Measurements from ENCODE around the gene HSPB9. TPM values are rescaled to one million over a fixed set of nuclear protein-coding genes. Genes with fewer than 3 reads are reported as not detected.

HSPB9 gene
- total RNA-seq, 2 donors from 2014 or later, result 0.18 to 1.2 TPM

GRCh38 chr17:42159796-42160530 lies 37.4 kb downstream of the HSPB9 start:
- WGBS, result 71% methylated on average over 14 of the region's 14 CpGs
- no peaks in the 10 kb centered on the region for H3K4me1 ChIP-seq (replicated peaks)
- TF ChIP-seq POLR2AphosphoS5 (IDR thresholded peaks at IDR 0.05) (no peak), POLR2A (IDR thresholded peaks at IDR 0.05) (no peak), CTCF (IDR thresholded peaks at IDR 0.05) (no peak)
- no peaks in the 10 kb centered on the region for H3K9me3 ChIP-seq
- DNase-seq (ENCODE audit: low spot score), result no peak
- intact Hi-C loops (cut with DNase I), result no loop called here
- no peaks in the 10 kb centered on the region for H3K36me3 ChIP-seq
- H3K27me3 ChIP-seq (replicated peaks; ENCODE audit: insufficient read depth), result no peaks in the 10 kb centered on the region
- H3K27ac ChIP-seq, result no peak overlapping the region
- H3K4me3 ChIP-seq, result no peak overlapping the region

GRCh38 chr17:42160531-42160910 lies 37.9 kb downstream of the HSPB9 start:
- Histone ChIP-seq H3K4me3 (no peak overlapping the region), H3K9me3 (no peaks in the 10 kb centered on the region), H3K4me1 (replicated peaks) (no peaks in the 10 kb centered on the region), H3K27ac (no peak overlapping the region), H3K36me3 (no peaks in the 10 kb centered on the region), H3K27me3 (replicated peaks; ENCODE audit: insufficient read depth) (no peaks in the 10 kb centered on the region)
- 91% methylated on average over 7 of the region's 7 CpGs for WGBS
- TF ChIP-seq CTCF (IDR thresholded peaks at IDR 0.05) (no peak), POLR2A (IDR thresholded peaks at IDR 0.05) (no peak)
- intact Hi-C loops (cut with DNase I), result no loop called here
- no peak for DNase-seq (ENCODE audit: low spot score)

- Histone ChIP-seq H3K27ac (no peak overlapping the region), H3K9me3 (no peaks in the 10 kb centered on the region), H3K4me3 (no peak overlapping the region), H3K4me1 (replicated peaks) (no peaks in the 10 kb centered on the region), H3K27me3 (replicated peaks; ENCODE audit: insufficient read depth) (no peaks in the 10 kb centered on the region), H3K36me3 (no peaks in the 10 kb centered on the region)
- DNase-seq (ENCODE audit: low spot score), result no peak
- TF ChIP-seq POLR2A (IDR thresholded peaks at IDR 0.05) (no peak), POLR2AphosphoS5 (IDR thresholded peaks at IDR 0.05) (no peak), CTCF (IDR thresholded peaks at IDR 0.05) (peak in 1 of 4 experiments; percentile 10)
- WGBS, result 54% methylated on average over 8 of the region's 8 CpGs
- intact Hi-C loops (cut with DNase I), result no loop called here
These were observed 40.5 kb downstream of the HSPB9 start for GRCh38 chr17:42163113-42163512.

- H3K36me3 ChIP-seq, result no peaks in the 10 kb centered on the region
- H3K4me3 ChIP-seq, result no peak overlapping the region
- H3K27ac ChIP-seq, result no peak overlapping the region
- no peaks in the 10 kb centered on the region for H3K4me1 ChIP-seq (replicated peaks)
- H3K9me3 ChIP-seq, result no peaks in the 10 kb centered on the region
- 54% methylated on average over 22 of the region's 22 CpGs for WGBS
- no peaks in the 10 kb centered on the region for H3K27me3 ChIP-seq (replicated peaks; ENCODE audit: insufficient read depth)
- no peak for DNase-seq (ENCODE audit: low spot score)
- intact Hi-C loops (cut with DNase I), result no loop called here
- TF ChIP-seq POLR2A (IDR thresholded peaks at IDR 0.05) (no peak), POLR2AphosphoS5 (IDR thresholded peaks at IDR 0.05) (no peak), CTCF (IDR thresholded peaks at IDR 0.05) (no peak)
These were observed 41.2 kb downstream of the HSPB9 start for GRCh38 chr17:42163696-42164407.

- H3K9me3 ChIP-seq, result no peaks in the 10 kb centered on the region
- H3K4me1 ChIP-seq (replicated peaks), result no peaks in the 10 kb centered on the region
- 83% methylated on average over 6 of the region's 6 CpGs for WGBS
- H3K27me3 ChIP-seq (replicated peaks; ENCODE audit: insufficient read depth), result no peaks in the 10 kb centered on the region
- intact Hi-C loops (cut with DNase I), result no loop called here
- no peak for DNase-seq (ENCODE audit: low spot score)
- no peak for TF ChIP-seq POLR2AphosphoS5 (IDR thresholded peaks at IDR 0.05)
- no peak for TF ChIP-seq CTCF (IDR thresholded peaks at IDR 0.05)
- no peak for TF ChIP-seq POLR2A (IDR thresholded peaks at IDR 0.05)
- no peak overlapping the region for H3K27ac ChIP-seq
- no peak overlapping the region for H3K4me3 ChIP-seq
- no peaks in the 10 kb centered on the region for H3K36me3 ChIP-seq
These were observed 43.1 kb downstream of the HSPB9 start for GRCh38 chr17:42165751-42166150.

All from prostate gland (tissue), 2 donors.